ENCODE data around the gene HIVEP3.

DNA sequence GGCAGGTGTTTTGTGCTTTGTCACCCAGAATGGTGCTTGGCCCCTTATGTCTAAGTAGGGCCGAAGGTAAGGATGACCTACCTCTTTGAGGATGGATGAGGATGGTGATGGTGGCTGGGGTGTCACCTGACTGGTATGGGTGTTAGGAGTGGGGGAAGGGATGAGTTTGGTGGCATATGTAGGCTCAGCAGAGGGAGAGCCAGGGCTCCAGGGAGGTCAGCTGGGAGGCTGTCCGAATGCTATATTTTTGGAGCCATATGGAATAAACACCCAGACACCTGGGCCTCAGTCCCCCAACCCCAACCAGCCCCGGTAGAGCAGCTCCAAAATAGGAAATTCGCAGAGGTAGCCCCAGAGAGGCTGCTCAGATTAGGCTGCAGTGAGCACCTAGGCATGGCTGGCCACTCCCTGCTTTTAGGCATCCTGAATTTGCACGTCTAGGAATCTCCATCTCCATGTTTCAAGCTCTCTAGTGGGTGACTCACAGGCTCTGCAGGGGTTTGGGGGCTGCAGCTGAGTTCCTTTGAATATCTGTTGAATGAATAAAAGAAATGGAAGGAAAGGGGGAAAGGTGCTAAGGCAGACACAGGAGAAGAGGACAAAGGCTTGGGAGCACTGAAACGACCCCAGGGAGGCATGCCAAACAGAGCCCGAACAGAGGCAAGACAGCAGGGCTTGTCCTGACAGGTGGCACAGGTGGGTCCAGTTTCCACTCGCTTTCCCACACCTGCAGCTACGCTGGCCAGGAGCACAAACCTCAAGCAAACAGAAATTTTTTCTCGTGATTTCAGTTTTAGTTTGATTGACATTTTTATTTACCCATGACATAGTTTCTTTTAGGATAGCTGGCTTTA lies 299.0 kb downstream of the HIVEP3 start:
- TF ChIP-seq CTCF (conservative IDR thresholded peaks at IDR 0.05; ENCODE audit: low read length) (no peak), EZH2phosphoT487 (IDR thresholded peaks at IDR 0.05; ENCODE audit: borderline replicate concordance) (no peak)

Data from Loucy (cell line).